GM03348 (cell line): ENCODE data around the gene RFC3.
"Not testable (repeated sequence)": the region's sequence is repeated elsewhere in the genome, so short reads cannot be mapped to it uniquely, and the experiment has no call there.

Experiments used
- DNase-seq: peaks from one replicate; pipeline ENCODE4 v3.0.0; 2012; ENCODE audit warnings: low spot score

Gene RFC3

GRCh38 chr13:33812829-33813228, 5.1 kb upstream of the RFC3 start:
- DNase-seq, result not testable (repeated sequence)

DNA sequence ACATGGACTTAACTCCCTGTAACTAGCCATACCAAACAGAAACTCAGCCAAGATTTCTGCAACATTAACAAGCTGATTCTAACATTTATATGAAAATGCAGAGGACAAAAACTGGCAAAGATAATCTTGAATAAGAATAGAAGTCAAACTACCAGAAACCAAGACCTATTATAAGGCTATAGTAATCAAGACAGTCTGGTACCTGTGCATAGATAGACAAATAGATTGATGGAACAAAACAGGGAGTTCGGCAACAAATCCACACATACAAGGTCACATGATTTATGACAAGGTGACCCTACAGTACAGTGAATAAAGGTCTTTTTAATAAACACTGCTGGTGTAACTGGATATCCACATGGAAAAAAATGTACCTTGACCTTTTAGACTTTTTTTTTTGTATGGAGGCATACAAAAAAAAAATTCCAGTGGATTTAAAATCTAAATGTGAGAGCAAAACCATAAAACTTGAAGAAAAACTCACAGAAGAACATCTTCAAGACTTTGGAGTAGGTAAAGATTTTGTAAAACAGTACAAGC, 2.9 kb upstream of the RFC3 start:
- no peak for DNase-seq

GRCh38 chr13:33816912-33817311, 1.0 kb upstream of the RFC3 start:
- DNase-seq, result no peak

DNA sequence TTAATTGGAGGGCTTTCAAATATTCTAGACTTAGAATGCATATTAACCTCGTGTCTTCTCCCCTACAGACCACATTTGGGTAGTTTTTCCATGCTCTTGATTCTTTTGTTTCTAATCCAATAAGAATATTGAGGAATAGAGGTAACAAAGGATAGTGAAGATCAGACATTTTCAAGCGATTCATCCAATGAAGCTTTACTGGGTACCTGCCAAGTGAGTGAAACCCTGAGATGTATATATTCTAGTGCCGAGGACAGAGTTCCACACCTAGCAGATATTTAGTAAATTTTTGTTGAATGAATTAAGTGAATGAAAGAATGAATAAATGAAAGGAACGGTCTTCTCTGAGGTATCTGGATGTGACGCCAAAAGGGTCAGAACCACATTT, 442 bp upstream of the RFC3 start:
- DNase-seq, result peak; percentile 9

DNA sequence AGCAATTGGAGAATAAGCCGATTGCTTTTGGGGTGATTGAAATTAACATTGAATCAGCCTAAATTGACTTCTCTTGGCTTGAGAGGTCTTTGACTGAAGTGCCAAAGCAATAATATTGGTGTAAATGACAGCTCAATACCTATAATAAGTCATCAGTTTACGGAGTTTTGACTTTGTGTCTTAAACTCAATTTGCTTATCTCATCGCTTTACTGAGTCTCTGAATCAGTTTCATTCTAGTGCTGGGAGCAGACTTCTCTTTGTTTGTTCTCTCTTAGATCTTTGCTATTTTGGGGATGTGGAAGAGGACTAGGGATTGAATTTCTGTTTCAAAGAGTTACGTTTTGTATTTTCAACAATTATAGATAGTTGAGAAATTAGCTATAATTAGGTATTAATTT, 7.1 kb downstream of the RFC3 start:
- no peak for DNase-seq

GRCh38 chr13:33827139-33827538, 9.2 kb downstream of the RFC3 start:
- DNase-seq, result no peak

GRCh38 chr13:33828431-33829129, 10.6 kb downstream of the RFC3 start:
- DNase-seq, result no peak

GRCh38 chr13:33832872-33833271, 14.9 kb downstream of the RFC3 start:
- DNase-seq, result no peak

DNA sequence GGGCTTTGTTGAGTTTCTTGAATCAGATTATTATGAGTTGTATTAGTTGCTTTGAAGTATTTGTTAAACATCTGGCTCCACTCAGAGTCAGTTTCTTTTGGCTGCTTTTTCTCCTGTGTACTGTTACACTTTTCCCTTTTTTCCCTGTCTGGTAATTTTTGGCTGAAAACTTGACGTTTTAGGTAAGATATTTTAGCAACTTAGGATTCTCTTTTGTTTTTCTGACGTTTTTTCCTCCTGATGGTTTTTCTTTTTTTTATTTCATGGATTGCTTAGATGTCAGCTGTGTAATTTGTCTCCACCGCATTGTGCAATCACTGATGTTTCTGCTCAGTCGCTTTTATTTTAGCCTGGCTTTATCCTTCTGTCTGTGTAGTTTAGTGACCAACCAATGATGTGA, 20.7 kb downstream of the RFC3 start:
- peak; percentile 41 for DNase-seq

- DNase-seq, result no peak
These were observed 22.5 kb downstream of the RFC3 start for GRCh38 chr13:33840402-33840801.

GRCh38 chr13:33842207-33842606, 24.3 kb downstream of the RFC3 start:
- DNase-seq, result no peak

GRCh38 chr13:33842986-33843385, 25.0 kb downstream of the RFC3 start:
- DNase-seq, result no peak

DNA sequence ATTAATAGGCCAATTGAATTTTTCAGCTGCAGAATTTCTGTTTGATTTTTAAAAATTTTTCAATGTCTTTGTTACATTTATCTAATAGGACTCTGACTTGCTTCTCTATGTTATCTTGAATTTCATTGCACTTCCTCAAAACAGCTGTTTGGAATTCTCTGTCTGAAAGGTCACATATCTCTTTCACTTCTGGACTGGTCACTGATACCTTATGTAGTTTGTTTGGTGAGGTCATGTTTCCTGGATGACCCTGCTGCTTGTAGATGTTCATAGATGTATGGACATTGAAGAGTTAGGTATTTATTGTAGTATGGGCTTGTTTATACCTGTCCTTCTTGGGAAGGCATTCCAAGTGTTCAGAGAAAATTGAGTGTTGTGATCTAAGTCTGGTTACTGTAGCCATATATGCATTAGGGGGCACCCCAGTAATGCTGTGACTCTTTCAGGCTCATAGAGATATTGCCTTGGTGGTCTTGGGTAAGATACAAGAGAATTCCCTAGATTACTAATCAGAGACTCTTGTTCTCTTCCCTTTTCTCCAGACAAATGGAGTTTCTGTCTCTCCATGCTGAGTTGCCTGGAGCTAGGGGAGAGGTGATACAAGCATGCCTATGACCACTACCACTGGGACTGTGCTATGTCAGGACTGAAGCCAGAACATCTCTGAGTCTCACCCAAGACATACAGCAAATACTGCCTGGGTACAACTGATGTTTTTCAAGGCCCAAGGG, 27.8 kb downstream of the RFC3 start:
- no peak for DNase-seq

DNA sequence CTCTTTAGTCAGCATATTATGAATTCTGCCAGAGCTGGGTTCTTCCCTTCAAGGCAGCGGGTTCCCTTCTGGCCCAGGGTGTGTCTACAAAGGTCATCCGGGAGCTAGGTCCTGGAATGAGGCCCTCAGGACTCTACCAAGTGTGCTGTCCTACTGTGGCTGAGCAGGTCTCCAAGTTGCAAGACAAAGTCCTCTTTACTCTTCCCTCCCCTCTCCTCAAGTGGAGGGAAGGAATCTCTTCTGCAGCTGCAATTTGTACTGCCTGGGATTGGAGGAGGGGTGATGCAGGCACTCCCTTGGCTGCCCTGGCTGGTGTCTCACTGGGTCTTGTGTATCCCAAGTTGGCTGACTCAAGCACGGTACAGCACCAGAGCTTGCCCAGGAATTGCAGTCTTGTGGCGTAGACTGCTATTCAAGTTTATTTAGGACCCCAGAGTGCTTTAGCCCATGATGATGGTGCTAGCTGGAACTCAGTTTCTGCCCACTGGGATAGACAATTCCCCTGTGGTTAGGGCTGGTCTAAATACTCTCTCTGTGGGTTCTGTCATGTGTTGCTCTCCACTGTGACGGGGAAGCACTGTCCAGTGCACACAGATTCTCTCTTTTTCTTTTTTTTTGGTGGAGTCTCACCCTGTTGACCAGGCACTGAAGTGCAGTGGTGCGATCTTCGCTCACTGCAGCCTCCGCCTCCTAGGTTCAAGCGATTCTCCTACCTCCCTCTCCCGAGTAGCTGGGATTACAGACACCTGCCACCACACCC, 28.5 kb downstream of the RFC3 start:
- no peak for DNase-seq

DNA sequence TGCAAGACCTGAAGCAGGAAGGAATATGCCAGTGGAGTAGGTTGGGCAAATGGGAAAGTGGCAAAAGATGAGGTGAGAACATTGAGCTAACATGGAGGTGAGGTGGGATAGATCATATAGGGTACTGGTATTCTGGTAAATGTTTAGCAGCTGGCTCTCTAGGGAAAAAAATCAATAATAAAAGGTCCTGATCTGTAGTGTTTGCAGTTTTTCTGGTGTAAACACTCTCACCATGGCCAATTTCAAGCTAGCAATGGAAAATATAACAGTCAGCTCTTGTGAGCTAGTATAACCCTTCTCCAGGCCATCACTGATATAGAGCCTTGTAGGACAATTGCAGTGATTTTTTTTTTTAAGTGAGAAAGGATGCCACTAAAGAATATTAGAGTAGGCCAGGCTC, 31.3 kb downstream of the RFC3 start:
- no peak for DNase-seq

- no peak for DNase-seq
These were observed 37.5 kb downstream of the RFC3 start for GRCh38 chr13:33855371-33855895.

GRCh38 chr13:33859691-33860303, 41.8 kb downstream of the RFC3 start:
- no peak for DNase-seq

GRCh38 chr13:33860526-33860925, 42.6 kb downstream of the RFC3 start:
- no peak for DNase-seq

- DNase-seq, result no peak
These were observed 44.1 kb downstream of the RFC3 start for GRCh38 chr13:33862016-33862415.

DNA sequence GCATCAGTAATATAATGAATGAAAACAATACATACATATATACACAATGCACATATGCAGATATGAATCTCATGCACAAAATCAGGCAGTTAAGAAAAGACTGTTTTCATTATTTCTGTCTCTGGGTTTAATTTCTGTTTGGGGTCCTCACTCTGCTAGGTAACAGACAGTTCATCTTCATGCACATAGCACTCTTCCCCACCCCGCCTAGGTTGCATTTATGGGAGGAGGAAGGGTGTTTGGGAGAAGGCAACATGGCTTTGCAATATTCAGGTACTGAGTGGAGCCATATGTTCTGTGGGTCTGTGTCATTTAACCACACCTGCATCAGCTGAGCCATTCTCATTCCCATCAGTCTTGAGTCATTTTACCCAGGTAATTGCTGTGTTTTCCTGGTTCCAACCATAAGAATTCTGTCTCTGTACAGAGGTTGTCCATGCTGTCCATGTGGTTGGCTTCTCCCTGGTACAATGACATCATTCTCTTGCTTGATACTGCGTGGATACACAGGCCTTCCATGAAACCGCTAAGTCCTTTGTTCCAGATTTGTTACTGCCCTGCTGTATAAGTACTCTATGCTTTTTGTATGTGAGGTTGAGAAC, 45.3 kb downstream of the RFC3 start:
- no peak for DNase-seq

- DNase-seq, result no peak
These were observed 48.0 kb downstream of the RFC3 start for GRCh38 chr13:33865945-33866344.

GRCh38 chr13:33867472-33867871, 49.5 kb downstream of the RFC3 start:
- DNase-seq, result no peak
